ENCODE data around the gene NDUFA13.

Gene NDUFA13

DNA sequence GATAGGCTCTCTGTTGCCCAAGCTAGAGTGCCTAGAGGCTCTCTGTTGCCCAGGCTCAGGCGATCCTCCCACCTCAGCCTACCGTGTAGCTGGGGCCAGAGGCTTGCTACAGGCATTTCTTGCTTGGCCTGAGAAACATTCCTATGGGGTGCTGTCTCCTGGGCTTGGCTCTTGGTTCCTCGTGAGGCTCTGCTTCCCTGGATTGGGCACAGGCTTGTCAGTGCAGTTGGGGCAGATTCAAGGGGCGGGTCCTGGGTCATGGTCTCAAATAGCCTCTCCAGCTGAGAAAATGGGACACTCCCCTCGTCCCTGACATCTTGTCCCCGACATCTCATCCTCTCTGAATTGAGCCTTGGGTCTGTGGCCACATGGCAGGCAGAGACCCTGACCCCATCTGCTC is 5.6 kb upstream of the NDUFA13 start:
- no peak for DNase-seq (ENCODE audit: low read depth)

DNA sequence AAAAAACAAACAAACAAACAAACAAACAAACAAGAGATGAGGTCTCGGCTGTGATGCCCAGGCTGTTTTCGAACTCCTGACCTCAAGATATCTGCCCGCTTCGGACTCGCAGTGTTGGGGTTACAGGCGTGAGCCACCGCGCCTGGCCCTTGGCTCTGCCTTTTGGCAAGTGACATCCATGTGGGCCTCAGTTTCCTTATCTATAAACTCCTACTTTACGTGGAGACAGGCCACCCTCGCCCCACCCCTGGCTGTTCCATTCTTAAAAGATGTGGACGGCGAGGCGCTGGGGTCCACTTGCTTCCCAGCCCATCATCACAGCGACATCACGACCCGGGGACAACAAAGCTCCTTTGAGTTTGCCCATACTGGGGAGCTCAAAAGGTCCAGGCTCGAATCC is 2.3 kb upstream of the NDUFA13 start:
- no peak for DNase-seq (ENCODE audit: low read depth)

DNA sequence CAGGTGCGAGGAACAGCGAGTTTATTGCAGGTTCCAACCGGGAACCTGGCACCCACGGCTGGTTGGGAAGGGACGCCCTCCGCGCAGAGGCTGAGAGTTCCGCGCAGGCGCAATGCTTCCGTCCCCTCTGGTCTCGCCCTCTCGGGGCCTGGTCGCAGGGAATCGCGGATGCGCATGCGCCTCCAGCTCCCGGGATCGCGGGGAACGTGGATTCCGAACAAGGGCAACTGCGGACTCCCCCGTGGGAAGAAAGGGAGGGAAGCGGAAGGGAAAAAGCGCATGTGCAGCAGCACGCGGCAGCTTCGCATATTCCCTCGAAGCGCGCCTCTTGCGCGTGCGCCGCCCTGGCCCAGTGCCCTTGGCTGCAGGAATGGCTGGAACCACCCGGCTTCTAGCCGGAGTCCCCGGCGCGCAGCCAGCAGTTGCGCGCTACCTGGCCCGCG is 1.8 kb upstream of the NDUFA13 start:
- DNase-seq (ENCODE audit: low read depth): no peak

DNA sequence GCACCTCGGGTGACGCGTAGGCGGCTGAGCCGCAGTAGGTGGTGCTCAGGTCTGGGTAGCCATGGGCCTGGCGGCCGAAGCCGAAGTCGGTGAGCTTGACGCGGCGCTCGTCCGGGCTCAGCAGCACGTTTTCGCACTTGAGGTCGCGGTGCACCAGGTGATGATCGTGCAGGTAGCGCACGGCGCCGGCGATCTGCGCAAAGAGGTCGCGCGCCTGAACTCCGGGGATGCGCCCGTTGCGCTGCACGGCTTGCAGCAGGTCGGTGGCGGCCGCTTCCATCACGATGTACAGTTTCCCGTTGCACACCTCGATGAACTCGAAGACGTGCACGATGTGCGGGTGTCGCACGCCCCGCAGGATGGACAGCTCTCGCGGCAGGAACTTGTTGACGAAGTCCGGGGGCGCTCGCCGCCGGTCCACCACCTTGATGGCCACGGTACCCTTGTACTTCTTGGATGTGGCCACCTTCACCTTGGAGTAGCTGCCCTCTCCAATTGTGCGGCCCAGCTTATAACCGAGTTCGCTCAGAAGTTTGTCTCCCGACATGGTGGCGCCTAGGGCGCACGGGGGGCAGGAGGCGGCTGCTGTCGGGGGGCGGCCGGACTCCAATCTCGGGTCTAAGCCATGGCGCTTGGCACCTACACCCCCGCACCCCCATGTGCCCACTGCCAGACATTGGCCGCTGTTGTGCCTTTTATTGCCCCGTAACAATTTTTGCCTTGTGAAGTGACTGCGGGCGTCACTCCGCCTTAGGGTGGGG is 964 bp upstream of the NDUFA13 start, which contains the start of gene TSSK6:
TSS of gene TSSK6 (minus strand) at position 668 of the 761 bp plus-strand sequence. CDS start at position 547, 121 bp downstream.
- DNase-seq (ENCODE audit: low read depth): no peak

DNA sequence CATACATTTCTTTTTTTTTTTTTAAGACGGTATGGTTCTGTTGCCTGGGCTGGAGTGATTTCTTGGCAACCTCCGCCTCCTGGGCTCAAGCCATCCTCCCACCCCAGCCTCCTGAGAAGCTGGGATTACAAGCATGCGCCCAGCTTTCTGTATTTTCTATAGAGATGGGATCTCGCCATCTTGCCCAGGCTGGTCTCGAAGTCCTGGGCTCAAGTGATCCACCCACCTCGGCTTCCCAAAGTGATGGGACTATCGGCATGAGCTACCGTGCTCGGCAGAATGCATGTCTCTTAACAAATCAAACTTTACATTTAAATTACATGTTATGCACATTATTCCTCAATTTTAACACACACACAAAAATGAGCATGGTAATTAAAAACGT is 1.2 kb downstream of the NDUFA13 start:
- DNase-seq (ENCODE audit: low read depth): no peak

- no peak for DNase-seq (ENCODE audit: low read depth)
These were observed 5.0 kb downstream of the NDUFA13 start for GRCh38 chr19:19520989-19521388.

GRCh38 chr19:19523177-19523576 is 7.2 kb downstream of the NDUFA13 start:
- DNase-seq (ENCODE audit: low read depth): no peak

GRCh38 chr19:19524053-19524452 is 8.0 kb downstream of the NDUFA13 start:
- no peak for DNase-seq (ENCODE audit: low read depth)

DNA sequence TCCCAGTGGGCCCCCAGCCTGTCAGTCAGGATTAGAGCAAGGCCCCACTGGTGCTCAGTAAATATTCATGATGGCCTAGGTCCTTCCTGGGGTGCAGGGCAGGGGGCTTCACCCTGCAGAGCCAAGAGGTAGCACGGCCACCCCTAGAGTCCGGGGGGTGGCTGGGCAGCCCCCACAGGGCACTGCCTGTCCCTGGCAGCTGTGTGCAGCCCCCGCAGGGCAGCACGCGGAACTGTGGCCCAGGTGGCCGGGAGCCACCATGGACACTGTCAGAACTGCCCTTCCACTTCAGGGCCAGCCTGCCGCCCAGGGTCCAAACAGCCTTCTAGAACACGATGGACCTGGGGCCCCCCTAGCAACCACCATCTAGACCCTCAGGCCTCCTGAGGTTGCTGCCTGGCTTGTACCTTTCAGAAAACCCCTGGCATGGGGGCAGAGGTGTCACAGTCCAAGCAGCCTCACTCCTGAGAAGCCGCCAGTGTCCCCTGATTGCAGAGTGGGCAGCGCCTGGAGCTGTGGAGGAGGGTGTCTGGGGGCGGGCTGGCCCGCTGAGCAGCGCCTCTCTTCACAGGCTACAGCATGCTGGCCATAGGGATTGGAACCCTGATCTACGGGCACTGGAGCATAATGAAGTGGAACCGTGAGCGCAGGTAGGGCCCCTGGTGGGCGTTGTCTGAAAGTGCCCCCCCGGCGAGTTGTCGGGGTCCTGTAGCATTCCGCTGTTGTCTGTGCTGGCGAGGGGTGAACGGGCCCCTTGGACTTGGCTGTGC is 9.8 kb downstream of the NDUFA13 start:
- DNase-seq (ENCODE audit: low read depth): no peak

- DNase-seq (ENCODE audit: low read depth): no peak
These were observed 10.8 kb downstream of the NDUFA13 start for GRCh38 chr19:19526581-19527370.

DNA sequence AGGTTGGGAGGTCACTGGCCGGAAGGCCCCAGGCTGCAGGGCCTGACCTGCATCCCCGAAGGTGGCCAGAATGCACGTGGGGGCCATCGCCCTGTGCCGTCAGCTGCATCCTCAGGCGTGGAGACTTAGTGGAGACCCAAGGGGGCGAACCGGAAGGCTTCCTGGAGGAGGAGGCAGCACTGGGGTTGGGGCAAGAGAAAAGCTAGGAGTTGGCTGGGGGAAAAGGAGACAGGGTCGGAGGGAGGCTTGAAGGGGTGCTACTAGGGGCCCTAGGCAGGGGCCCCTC is 11.3 kb downstream of the NDUFA13 start:
- no peak for DNase-seq (ENCODE audit: low read depth)

DNA sequence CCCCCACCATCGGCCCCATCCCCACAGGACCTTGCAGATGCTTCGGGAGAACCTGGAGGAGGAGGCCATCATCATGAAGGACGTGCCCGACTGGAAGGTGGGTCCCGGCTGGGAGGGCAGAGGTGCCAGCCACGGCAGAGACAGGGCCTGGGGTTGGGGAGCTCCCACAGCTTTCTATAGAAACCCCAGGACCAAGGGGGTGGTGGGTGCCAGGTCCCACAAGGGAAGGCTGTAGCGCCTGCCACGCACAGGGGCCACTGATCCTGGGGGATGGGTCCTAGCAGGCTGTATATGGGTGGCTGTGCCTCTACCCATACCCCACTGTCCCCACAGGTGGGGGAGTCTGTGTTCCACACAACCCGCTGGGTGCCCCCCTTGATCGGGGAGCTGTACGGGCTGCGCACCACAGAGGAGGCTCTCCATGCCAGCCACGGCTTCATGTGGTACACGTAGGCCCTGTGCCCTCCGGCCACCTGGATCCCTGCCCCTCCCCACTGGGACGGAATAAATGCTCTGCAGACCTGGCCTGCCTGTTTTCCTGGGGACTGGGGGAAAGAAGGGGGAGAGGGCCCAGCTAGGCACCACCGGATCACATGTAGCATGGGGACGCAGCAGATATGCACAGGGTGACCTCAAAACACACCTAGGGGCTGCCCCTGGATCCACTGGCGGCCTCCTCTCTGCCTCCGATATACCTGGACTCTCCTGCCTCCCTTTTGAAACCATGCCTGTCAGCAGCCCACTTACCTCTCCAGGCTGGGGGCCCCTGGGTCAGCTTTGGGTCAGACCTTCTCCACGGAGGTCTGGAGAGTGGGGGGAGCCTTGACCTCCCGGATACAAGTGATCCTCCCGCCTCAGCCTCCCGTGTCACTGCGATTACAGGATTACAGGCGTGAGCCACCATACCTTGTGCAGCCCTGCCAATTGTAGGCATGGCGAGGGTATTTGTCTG is 11.9 kb downstream of the NDUFA13 start:
- no peak for DNase-seq (ENCODE audit: low read depth)

DNA sequence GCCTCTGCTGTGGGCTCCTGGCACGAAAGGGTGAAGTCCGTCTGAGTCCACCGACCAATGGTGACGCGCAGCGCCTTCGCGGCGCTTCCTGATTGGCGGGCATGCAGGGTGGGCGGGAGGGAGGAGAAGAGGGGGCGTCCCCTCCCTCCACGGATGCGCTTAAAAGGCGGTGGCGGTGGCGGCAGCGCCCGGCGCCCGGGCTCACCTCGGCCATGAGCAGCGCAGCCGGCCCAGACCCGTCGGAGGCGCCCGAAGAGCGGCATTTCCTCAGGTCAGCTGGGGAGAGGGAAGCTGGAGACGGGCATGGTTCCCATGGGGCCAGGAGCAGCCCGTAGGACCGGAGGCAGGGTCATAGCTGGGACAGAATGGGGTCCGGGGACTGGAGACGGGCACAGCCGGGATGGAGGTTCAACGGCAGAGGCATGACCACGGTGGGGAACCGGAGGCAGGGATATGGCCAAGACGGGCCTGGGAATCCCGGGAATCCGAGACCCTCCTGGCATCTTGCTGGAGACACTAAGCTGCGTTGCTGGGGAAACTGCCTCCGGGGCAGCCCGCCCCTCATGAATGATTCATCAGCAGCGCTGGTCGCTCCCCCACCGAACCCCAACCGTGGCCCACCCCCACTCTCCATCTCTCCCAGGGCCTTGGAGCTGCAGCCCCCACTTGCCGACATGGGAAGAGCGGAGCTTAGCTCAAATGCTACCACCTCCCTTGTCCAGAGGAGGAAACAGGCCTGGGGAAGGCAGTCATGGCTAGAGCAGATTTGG is 12.9 kb downstream of the NDUFA13 start, which contains the start of gene YJEFN3:
TSS of gene YJEFN3 (plus strand) at position 191 of the 770 bp plus-strand sequence. CDS start at position 213, 22 bp downstream.
- no peak for DNase-seq (ENCODE audit: low read depth)

GRCh38 chr19:19529783-19530422 is 13.9 kb downstream of the NDUFA13 start:
- DNase-seq (ENCODE audit: low read depth): no peak

DNA sequence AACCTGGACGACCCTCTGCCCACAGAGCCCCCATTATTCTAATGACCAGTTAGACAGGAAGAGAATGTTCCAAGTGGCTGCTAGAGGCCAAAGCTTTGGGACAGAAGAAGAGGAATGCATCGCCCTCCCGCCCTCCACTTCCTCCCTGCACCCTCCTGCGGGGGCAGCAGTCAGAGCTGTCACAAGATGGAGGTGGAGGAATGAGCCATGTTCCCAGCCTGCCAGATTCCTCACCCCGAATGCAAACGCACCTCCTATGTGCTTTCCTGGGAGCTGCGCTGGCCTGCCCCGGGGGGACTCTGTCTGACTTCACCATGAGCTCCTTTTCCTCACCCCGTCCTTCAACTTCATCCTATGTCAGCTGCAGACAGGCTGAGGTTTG is 14.4 kb downstream of the NDUFA13 start:
- no peak for DNase-seq (ENCODE audit: low read depth)

DNA sequence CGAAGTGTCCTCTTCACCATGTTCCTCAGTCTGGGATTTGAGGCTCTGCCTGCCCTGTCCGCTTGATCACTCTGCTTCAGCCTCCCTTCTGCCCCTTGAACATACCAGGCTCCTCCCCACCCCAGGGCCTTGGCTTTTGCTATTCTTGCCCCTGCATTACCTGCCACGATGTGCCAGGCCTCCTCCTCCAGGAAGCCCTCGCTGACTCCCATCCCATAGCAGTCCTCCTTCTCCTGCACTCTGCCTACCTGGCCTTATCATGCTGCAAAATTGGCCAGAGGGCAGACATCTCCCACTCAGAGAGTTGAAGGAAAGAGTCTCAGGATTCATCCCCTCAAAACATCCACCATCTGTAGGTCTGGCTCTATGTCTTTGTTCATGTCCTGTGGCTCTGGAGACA is 14.9 kb downstream of the NDUFA13 start:
- no peak for DNase-seq (ENCODE audit: low read depth)

- peak; percentile 82 for DNase-seq (ENCODE audit: low read depth)
These were observed 16.2 kb downstream of the NDUFA13 start for GRCh38 chr19:19531951-19532805.

GRCh38 chr19:19532806-19533701 is 17.0 kb downstream of the NDUFA13 start:
- no peak for DNase-seq (ENCODE audit: low read depth)

Measured in activated gamma-delta T cell treated with anti-CD3 and anti-CD28 coated beads, Interleukin-2, amount 50 U/mL, for 16 hours (primary cell).